ENCODE data around the gene MYH7.

- TF ChIP-seq MXI1 (IDR thresholded peaks at IDR 0.05; ENCODE audit: low read depth, low read length) (no peak), CTCF (IDR thresholded peaks at IDR 0.05) (no peak), USF1 (IDR thresholded peaks at IDR 0.05; ENCODE audit: borderline replicate concordance, low read depth) (no peak), TAF1 (IDR thresholded peaks at IDR 0.05; ENCODE audit: borderline replicate concordance, low read depth, low read length) (no peak), YY1 (IDR thresholded peaks at IDR 0.05; ENCODE audit: low read depth) (no peak), MAX (IDR thresholded peaks at IDR 0.05; ENCODE audit: low read depth) (no peak)
Measured at GRCh38 chr14:23441076-23441475, 5.6 kb upstream of the MYH7 start.
